HepG2 (cell line): ENCODE measurements around the gene AFAP1. TPM values are rescaled to one million over a fixed set of nuclear protein-coding genes. Genes with fewer than 3 reads are reported as not detected.

Experiments used
- ATAC-seq: fragments of 200-7000 bp; cut with Tn5 transposase; 3 replicates; pipeline ENCODE4 v1.9.1; 2020; ENCODE audit warnings: mild to moderate bottlenecking, moderate library complexity
- BruUV-seq: library from RNA; stranded (reverse); fragments of 400-500 nt; replicated peaks from 2 replicates; lab custom pipeline; 2021; lab: Mats Ljungman, UMichigan
- CTCF ChIA-PET: fragments of 300-600 bp; formaldehyde crosslinking; extraction: SDS; loops from one replicate; lab custom pipeline; 2021; ENCODE audit warnings: low total read pairs, inconsistent platforms, low intra/inter-chr PET ratio; lab: Yijun Ruan, JAX
- POLR2A ChIA-PET: fragments of 350-600 bp; sonication (Branson Sonifier 250); formaldehyde crosslinking; loops from one replicate; lab custom pipeline; 2020; ENCODE audit warnings: antibody characterized with exemption, inconsistent platforms; lab: Yijun Ruan, JAX
- DNase-seq: peaks from one replicate; pipeline ENCODE4 v3.0.0-alpha.2; 2015; ENCODE audit warnings: low spot score
- FAIRE-seq: peaks from 3 replicates; lab custom pipeline; 2011; peaks lifted over from hg19 to GRCh38; lab: Jason Lieb, UNC
- H2AFZ ChIP-seq: one replicate; pipeline ENCODE4 v1.6.1; 2011; ENCODE audit warnings: low read length, inconsistent platforms
- H3K27ac ChIP-seq: fragments of 300-600 bp; 3 replicates; pipeline ENCODE4 v1.8.0; 2011; ENCODE audit warnings: mixed run types, mild to moderate bottlenecking, mixed read lengths, low read length, inconsistent platforms; ENCODE audit not compliant: insufficient read depth; ENCODE audit errors: extremely low read length
- H3K27me3 ChIP-seq, 2 experiments: fragments of 200-600 bp in 1 of 2; 2 replicates in 1 of 2; 3 replicates in 1 of 2; pipeline versions ENCODE4 v1.6.0 to v1.8.0; 2011; ENCODE audit warnings: low read length in 2 of 2, mild to moderate bottlenecking in 2 of 2, moderate library complexity in 2 of 2, inconsistent platforms in 1 of 2; ENCODE audit not compliant: insufficient read depth in 2 of 2, control insufficient read depth in 1 of 2
- H3K36me3 ChIP-seq, 2 experiments: fragments of 200-600 bp in 1 of 2; replicated peaks in 1 of 2; 2 replicates in 1 of 2; 3 replicates in 1 of 2; pipeline versions ENCODE4 v1.5.1 to v1.8.0; 2011; ENCODE audit warnings: low read length in 2 of 2, inconsistent platforms in 1 of 2; ENCODE audit not compliant: insufficient read depth in 2 of 2, control insufficient read depth in 1 of 2
- H3K4me1 ChIP-seq: 2 replicates; pipeline ENCODE4 v1.5.1; 2012; ENCODE audit warnings: low read length, inconsistent platforms; ENCODE audit not compliant: insufficient read depth
- H3K4me2 ChIP-seq: 2 replicates; pipeline ENCODE4 v1.6.0; 2011; ENCODE audit warnings: low read depth, low read length, inconsistent platforms
- H3K4me3 ChIP-seq, 3 experiments: fragments of 200-600 bp in 1 of 3; sonication (generic), shearing (Covaris generic) in 1 of 3; replicated peaks in 1 of 3; 2 replicates each; pipeline ENCODE4 v1.5.1; 2011 to 2016; ENCODE audit warnings: low read length in 3 of 3, inconsistent platforms in 2 of 3, low read depth in 2 of 3, mild to moderate bottlenecking in 2 of 3, control low read depth in 1 of 3, mixed read lengths in 1 of 3; ENCODE audit not compliant: insufficient read depth in 1 of 3
- H3K79me2 ChIP-seq: one replicate; pipeline ENCODE4 v1.6.1; 2011; ENCODE audit warnings: low read length, inconsistent platforms; ENCODE audit not compliant: insufficient read depth
- H3K9ac ChIP-seq: 2 replicates; pipeline ENCODE4 v1.6.0; 2011; ENCODE audit warnings: mild to moderate bottlenecking, low read depth, low read length, inconsistent platforms; ENCODE audit not compliant: insufficient read depth
- H3K9me3 ChIP-seq: 2 replicates; pipeline ENCODE4 v1.5.1; 2012; ENCODE audit warnings: mild to moderate bottlenecking, low read length
- H4K20me1 ChIP-seq: 2 replicates; pipeline ENCODE4 v1.6.0; 2011; ENCODE audit warnings: inconsistent platforms, mild to moderate bottlenecking, low read length, moderate library complexity; ENCODE audit not compliant: insufficient read depth
- FUBP1 ChIP-seq: sonication (generic); formaldehyde crosslinking; IDR thresholded peaks from 2 replicates; pipeline ENCODE4 v1.5.1; 2020; ENCODE audit warnings: missing genetic modification reagents, mild to moderate bottlenecking, borderline replicate concordance
- KMT2B ChIP-seq: IDR thresholded peaks from 2 replicates; pipeline ENCODE4 v1.6.1; 2016; ENCODE audit warnings: missing genetic modification reagents, missing compliant biosample characterization
- MEIS1 ChIP-seq: sonication (generic); formaldehyde crosslinking; IDR thresholded peaks from 2 replicates; pipeline ENCODE4 v1.9.0; 2021; ENCODE audit warnings: mild to moderate bottlenecking, missing genetic modification reagents, moderate library complexity, borderline replicate concordance
- MTF1 ChIP-seq: sonication (generic); formaldehyde crosslinking; IDR thresholded peaks from 2 replicates; pipeline ENCODE4 v1.5.0; 2020; ENCODE audit warnings: missing genetic modification reagents
- NFRKB ChIP-seq: fragments of 450-650 bp; IDR thresholded peaks from 2 replicates; pipeline ENCODE4 v1.6.1; 2017
- REL ChIP-seq: sonication (generic); formaldehyde crosslinking; conservative IDR thresholded peaks from 2 replicates; pipeline ENCODE4 v1.8.0; 2022; ENCODE audit warnings: mild to moderate bottlenecking, missing genetic modification reagents, moderate library complexity
- RXRB ChIP-seq: IDR thresholded peaks from 2 replicates; pipeline ENCODE4 v1.6.1; 2016; ENCODE audit warnings: borderline replicate concordance, missing genetic modification reagents, missing compliant biosample characterization
- THAP7 ChIP-seq: sonication (generic); formaldehyde crosslinking; IDR thresholded peaks from 2 replicates; pipeline ENCODE4 v1.8.1; 2023; ENCODE audit warnings: mild to moderate bottlenecking, missing genetic modification reagents
- ZBTB34 ChIP-seq: sonication (generic); formaldehyde crosslinking; IDR thresholded peaks from 2 replicates; pipeline ENCODE4 v1.8.0; 2022; ENCODE audit warnings: mild to moderate bottlenecking, missing genetic modification reagents
- ZKSCAN5 ChIP-seq: sonication (generic); formaldehyde crosslinking; IDR thresholded peaks from 2 replicates; pipeline ENCODE4 v1.5.1; 2020; ENCODE audit warnings: mild to moderate bottlenecking, missing genetic modification reagents
- ZMAT3 ChIP-seq: sonication (generic); formaldehyde crosslinking; conservative IDR thresholded peaks from 2 replicates; pipeline ENCODE4 v1.7.0; 2021; ENCODE audit warnings: missing genetic modification reagents
- ZNF101 ChIP-seq: sonication (generic); formaldehyde crosslinking; IDR thresholded peaks from 2 replicates; pipeline ENCODE4 v1.4.0; 2020; ENCODE audit warnings: mild to moderate bottlenecking, low read depth, missing genetic modification reagents, borderline replicate concordance
- ZNF225 ChIP-seq: sonication (generic); formaldehyde crosslinking; IDR thresholded peaks from 2 replicates; pipeline ENCODE4 v1.4.0; 2020; ENCODE audit warnings: mild to moderate bottlenecking, missing genetic modification reagents
- ZNF263 ChIP-seq: sonication (generic); formaldehyde crosslinking; IDR thresholded peaks from 2 replicates; pipeline ENCODE4 v1.4.0; 2020; ENCODE audit warnings: missing genetic modification reagents
- ZNF282 ChIP-seq: fragments of 450-650 bp; IDR thresholded peaks from 2 replicates; pipeline ENCODE4 v1.6.1; 2018; ENCODE audit not compliant: partially characterized antibody
- ZNF549 ChIP-seq: sonication (generic); formaldehyde crosslinking; IDR thresholded peaks from 2 replicates; pipeline ENCODE4 v1.5.0; 2020; ENCODE audit warnings: missing genetic modification reagents
- ZNF597 ChIP-seq: sonication (generic); formaldehyde crosslinking; IDR thresholded peaks from 2 replicates; pipeline ENCODE4 v1.5.0; 2020; ENCODE audit warnings: missing genetic modification reagents
- ZNF615 ChIP-seq: sonication (generic); formaldehyde crosslinking; IDR thresholded peaks from 2 replicates; pipeline ENCODE4 v1.5.0; 2020; ENCODE audit warnings: mild to moderate bottlenecking, missing genetic modification reagents, borderline replicate concordance
- WGBS: methylation state at CpG from one replicate; pipeline ENCODE4 v1.1.6; 2017; ENCODE audit warnings: low lambda C conversion rate; 5-methylcytosine and 5-hydroxymethylcytosine counted together
- in situ Hi-C: cut with HindIII; loops from 2 replicates; pipeline ENCODE4 v1.10.0; 2017; ENCODE audit warnings: low pct_unique_long_range_greater_than_20kb; ENCODE audit not compliant: extremely low pct_ligation_motif_present
- intact Hi-C: fragments of 100-400 bp; cut with micrococcal nuclease; formaldehyde crosslinking; loops from one replicate; pipeline ENCODE4 v1.10.0; 2022; ENCODE audit not compliant: unreplicated experiment
- polyA plus RNA-seq, 8 experiments: library from polyadenylated mRNA; depleted of rRNA in 3 of 8; stranded (reverse) in 7 of 8; unstranded in 1 of 8; fragments of >200 nt; fragmentation: Illumina TruSeq in 4 of 8; extraction: Trizol in 4 of 8; gene quantifications; 2 replicates each; pipeline versions ENCODE4 v1.2.1 to v1.2.3, GENCODE V29; 2011 to 2016; ENCODE audit warnings: low read depth in 4 of 8, missing spikeins in 1 of 8, mixed read lengths in 1 of 8; ENCODE audit not compliant: insufficient read depth in 1 of 8
- total RNA-seq, 5 experiments: library from RNA; depleted of rRNA; stranded (reverse); fragments of >200 nt; fragmentation: Illumina TruSeq; extraction: Trizol; gene quantifications; 2 replicates each; pipeline ENCODE4 v1.2.3, GENCODE V29; 2016; ENCODE audit warnings: low read depth in 1 of 5

The AFAP1 gene
- total and polyA plus RNA-seq, 2 of the 13 experiments (the other 11 are each of a cell fraction or from before 2014, with no cell fraction given) = 2.5 TPM

GRCh38 chr4:7860600-7861163 lies 79.0 kb downstream of the AFAP1 start:
- Histone ChIP-seq H3K9ac (no peak overlapping the region), H3K4me3 (no peak overlapping the region), H3K79me2 (no peaks in the 10 kb centered on the region), H4K20me1 (no peaks in the 10 kb centered on the region), H3K4me2 (no peak overlapping the region), H3K36me3 (peaks cover 0 to 8% of the 10 kb centered on the region in 2 experiments; a peak in 1 of 5 replicates), H2AFZ (no peak overlapping the region)
- no TSS peak for BruUV-seq
- POLR2A ChIA-PET = no interaction called here
- intact Hi-C loops = no loop called here
- no peak for FAIRE-seq
- DNase-seq = no peak
- in situ Hi-C loops = no loop called here
- CTCF ChIA-PET = no interaction called here
- no peak for ATAC-seq
- no peak for TF ChIP-seq ZBTB34 (CRISPR knock-in tag)
- TF ChIP-seq ZNF549 = no peak
- TF ChIP-seq FUBP1 (CRISPR knock-in tag) = no peak
- no peak for TF ChIP-seq MTF1
- TF ChIP-seq ZNF282 = no peak
- no peak for TF ChIP-seq RXRB (CRISPR knock-in tag)
- TF ChIP-seq KMT2B (CRISPR knock-in tag) = no peak
- TF ChIP-seq ZNF225 (CRISPR knock-in tag) = no peak
- no peak for TF ChIP-seq ZNF615
- no peak for TF ChIP-seq REL (CRISPR knock-in tag)
- no peak for TF ChIP-seq ZNF263 (CRISPR knock-in tag)
- TF ChIP-seq ZKSCAN5 (CRISPR knock-in tag) = no peak
- no peak for TF ChIP-seq MEIS1 (CRISPR knock-in tag)
- no peak for TF ChIP-seq ZMAT3 (CRISPR knock-in tag)
- TF ChIP-seq THAP7 (CRISPR knock-in tag) = no peak
- no peak for TF ChIP-seq NFRKB
- TF ChIP-seq ZNF101 (CRISPR knock-in tag) = no peak
- no peak for TF ChIP-seq ZNF597
- TF ChIP-seq, all 625 proteins: peak for 0
- Histone ChIP-seq H3K9me3 (no peaks in the 10 kb centered on the region), H3K4me1 (peaks cover 38% of the 10 kb centered on the region), H3K27me3 (no peaks in the 10 kb centered on the region; a peak in 1 of 5 replicates), H3K27ac (no peak overlapping the region)
- 94% methylated on average over 19 of the region's 19 CpGs for WGBS
